HCT116 (cell line): ENCODE measurements around the gene TAS2R46. TPM values are rescaled to one million over a fixed set of nuclear protein-coding genes. Genes with fewer than 3 reads are reported as not detected.
"Not testable (repeated sequence)": the region's sequence is repeated elsewhere in the genome, so short reads cannot be mapped to it uniquely, and the experiment has no call there.

ENCODE experiments used
- ATAC-seq: fragments of 200-7000 bp; cut with Tn5 transposase; 2 replicates; pipeline ENCODE4 v1.9.1; 2020; ENCODE audit warnings: mild to moderate bottlenecking, moderate library complexity
- BruUV-seq: library from RNA; stranded (reverse); fragments of 400-500 nt; replicated peaks from 2 replicates; lab custom pipeline; 2021; lab: Mats Ljungman, UMichigan
- CTCF ChIA-PET: fragments of 300-600 bp; sonication (Branson Sonifier 250); formaldehyde crosslinking; loops from one replicate; lab custom pipeline; 2021; ENCODE audit warnings: antibody characterized with exemption; lab: Charles Lee
- POLR2A ChIA-PET: fragments of 300-600, 350-600 bp; sonication (Branson Sonifier 250); formaldehyde crosslinking; loops from one replicate; lab custom pipeline; 2021; ENCODE audit warnings: antibody characterized with exemption; lab: Charles Lee
- RAD21 ChIA-PET, 2 experiments: fragments of 300-600 bp; sonication (Branson Sonifier 250); formaldehyde crosslinking; loops; one replicate each; lab custom pipeline; 2023; ENCODE audit warnings: low total read pairs in 2 of 2; ENCODE audit not compliant: uncharacterized antibody in 2 of 2, unreplicated experiment in 2 of 2, low non-redundant PET in 1 of 2; lab: Charles Lee
- DNase-seq: peaks from one replicate; pipeline ENCODE4 v3.0.0-alpha.2; 2010; ENCODE audit warnings: low read depth, low spot score
- H2AFZ ChIP-seq: fragments of 200-600 bp; shearing (Covaris generic), sonication (generic); 2 replicates; pipeline ENCODE4 v1.6.1; 2017; ENCODE audit warnings: low read depth, mixed run types, mixed read lengths, antibody characterized with exemption, low read length; ENCODE audit not compliant: poor library complexity, severe bottlenecking
- H3K27ac ChIP-seq: 2 replicates; pipeline ENCODE4 v1.5.1; 2012; ENCODE audit warnings: low read depth, low read length
- H3K27me3 ChIP-seq: fragments of 200-600 bp; sonication (generic); 2 replicates; pipeline ENCODE4 v1.6.1; 2016; ENCODE audit warnings: mixed run types, low read length, mixed read lengths; ENCODE audit not compliant: insufficient read depth
- H3K36me3 ChIP-seq, 2 experiments: fragments of 200-500 bp in 1 of 2; fragments of 200-600 bp in 1 of 2; sonication (Bioruptor generic) in 1 of 2; sonication (generic) in 1 of 2; 2 replicates each; pipeline versions ENCODE4 v1.5.1 to v1.6.1; 2014 to 2016; ENCODE audit warnings: low read length in 2 of 2, inconsistent platforms in 1 of 2, mixed read lengths in 1 of 2, mixed run types in 1 of 2; ENCODE audit not compliant: insufficient read depth in 2 of 2, control insufficient read depth in 1 of 2
- H3K4me1 ChIP-seq, 2 experiments: fragments of 200-600 bp in 1 of 2; sonication (generic) in 1 of 2; 2 replicates each; pipeline versions ENCODE4 v1.5.1 to v1.6.1; 2012 to 2017; ENCODE audit warnings: low read length in 2 of 2, inconsistent platforms in 1 of 2, mild to moderate bottlenecking in 1 of 2, mixed read lengths in 1 of 2, mixed run types in 1 of 2, moderate library complexity in 1 of 2; ENCODE audit not compliant: insufficient read depth in 2 of 2, control insufficient read depth in 1 of 2
- H3K4me2 ChIP-seq: fragments of 200-600 bp; sonication (generic); 2 replicates; pipeline ENCODE4 v1.6.1; 2017; ENCODE audit warnings: mixed run types, low read length, mixed read lengths
- H3K4me3 ChIP-seq, 2 experiments: fragments of 200-600 bp in 1 of 2; sonication (generic) in 1 of 2; replicated peaks in 1 of 2; 2 replicates each; pipeline ENCODE4 v1.5.1; 2011 to 2016; ENCODE audit warnings: low read length in 2 of 2, control low read depth in 1 of 2, low read depth in 1 of 2, mild to moderate bottlenecking in 1 of 2, mixed read lengths in 1 of 2, mixed run types in 1 of 2
- H3K79me2 ChIP-seq: fragments of 200-600 bp; sonication (generic); 2 replicates; pipeline ENCODE4 v1.6.1; 2017; ENCODE audit warnings: mild to moderate bottlenecking, mixed run types, low read length, moderate library complexity, mixed read lengths; ENCODE audit not compliant: insufficient read depth
- H3K9ac ChIP-seq: fragments of 200-600 bp; sonication (generic); 2 replicates; pipeline ENCODE4 v1.6.1; 2016; ENCODE audit warnings: low read length, mixed read lengths
- H3K9me2 ChIP-seq: fragments of 200-600 bp; sonication (generic), shearing (Covaris generic); 2 replicates; pipeline ENCODE4 v1.6.1; 2017; ENCODE audit warnings: mixed run types, mild to moderate bottlenecking, moderate library complexity; ENCODE audit not compliant: insufficient read depth
- H3K9me3 ChIP-seq, 2 experiments: fragments of 200-500 bp in 1 of 2; fragments of 200-600 bp in 1 of 2; sonication (Bioruptor generic) in 1 of 2; sonication (generic) in 1 of 2; 2 replicates each; pipeline ENCODE4 v1.6.1; 2014 to 2017; ENCODE audit warnings: low read length in 2 of 2, mixed read lengths in 2 of 2, inconsistent platforms in 1 of 2, low read depth in 1 of 2, mild to moderate bottlenecking in 1 of 2, mixed run types in 1 of 2, moderate library complexity in 1 of 2; ENCODE audit not compliant: control insufficient read depth in 1 of 2, insufficient read depth in 1 of 2
- H4K20me1 ChIP-seq: fragments of 200-600 bp; sonication (generic), shearing (Covaris generic); 2 replicates; pipeline ENCODE4 v1.6.1; 2017; ENCODE audit warnings: mixed run types, mild to moderate bottlenecking, moderate library complexity; ENCODE audit not compliant: insufficient read depth
- ATF3 ChIP-seq: IDR thresholded peaks from 2 replicates; pipeline ENCODE4 v1.6.1; 2012
- CEBPB ChIP-seq: IDR thresholded peaks from 2 replicates; pipeline ENCODE4 v1.6.1; 2012; ENCODE audit warnings: low read depth
- CTCF ChIP-seq, 3 experiments: fragments of 200-600 bp in 1 of 3; sonication (generic) in 1 of 3; IDR thresholded peaks in 2 of 3; conservative IDR thresholded peaks in 1 of 3; 2 replicates each; pipeline ENCODE4 v1.5.1; 2012 to 2017; ENCODE audit warnings: low read depth in 2 of 3, low read length in 2 of 3, antibody characterized with exemption in 1 of 3, borderline replicate concordance in 1 of 3, control low read depth in 1 of 3, mild to moderate bottlenecking in 1 of 3, mixed read lengths in 1 of 3, mixed run types in 1 of 3, moderate library complexity in 1 of 3; ENCODE audit not compliant: insufficient read depth in 1 of 3
- EGR1 ChIP-seq: IDR thresholded peaks from 2 replicates; pipeline ENCODE4 v1.6.1; 2012; ENCODE audit warnings: low read depth
- ELF1 ChIP-seq: IDR thresholded peaks from 2 replicates; pipeline ENCODE4 v1.6.1; 2012; ENCODE audit warnings: low read depth, borderline replicate concordance
- EZH2 ChIP-seq: fragments of 200-600 bp; sonication (generic); IDR thresholded peaks from 2 replicates; pipeline ENCODE4 v1.6.1; 2017; ENCODE audit warnings: antibody characterized with exemption, mixed run types
- FOSL1 ChIP-seq: IDR thresholded peaks from 2 replicates; pipeline ENCODE4 v1.6.1; 2012; ENCODE audit warnings: low read depth
- JUND ChIP-seq: IDR thresholded peaks from 2 replicates; pipeline ENCODE4 v1.6.1; 2012
- MAX ChIP-seq: IDR thresholded peaks from 2 replicates; pipeline ENCODE4 v1.6.1; 2012
- POLR2A ChIP-seq: IDR thresholded peaks from 2 replicates; pipeline ENCODE4 v1.7.0; 2011; ENCODE audit warnings: borderline replicate concordance; ENCODE audit not compliant: insufficient read depth, insufficient read length; ENCODE audit errors: extremely low read depth
- POLR2AphosphoS5 ChIP-seq: IDR thresholded peaks from 2 replicates; pipeline ENCODE4 v1.6.1; 2011; ENCODE audit warnings: mild to moderate bottlenecking, low read depth, low read length, moderate library complexity
- RAD21 ChIP-seq: IDR thresholded peaks from 2 replicates; pipeline ENCODE4 v1.6.1; 2012; ENCODE audit warnings: low read depth, mild to moderate bottlenecking
- SRF ChIP-seq: IDR thresholded peaks from 2 replicates; pipeline ENCODE4 v1.6.1; 2012; ENCODE audit warnings: low read depth
- TCF7L2 ChIP-seq: IDR thresholded peaks from 2 replicates; pipeline ENCODE4 v1.7.0; 2011; ENCODE audit warnings: borderline replicate concordance, inconsistent platforms; ENCODE audit not compliant: insufficient read depth, insufficient read length; ENCODE audit errors: extremely low read depth
- ZFX ChIP-seq: fragments of 450-650 bp; IDR thresholded peaks from 2 replicates; pipeline ENCODE4 v1.6.1; 2017
- ZNF274 ChIP-seq: fragments of 200-500 bp; sonication (Bioruptor generic); IDR thresholded peaks from 2 replicates; pipeline ENCODE4 v1.6.1; 2014; ENCODE audit warnings: mild to moderate bottlenecking, low read depth, low read length, inconsistent platforms
- intact Hi-C: fragments of 100-400 bp; cut with micrococcal nuclease; formaldehyde crosslinking; loops from 2 replicates; pipeline ENCODE4 v1.10.0; 2022
- total RNA-seq: library from RNA; stranded (reverse); gene quantifications from one replicate; pipeline ENCODE4 v1.2.1, GENCODE V29; 2021; ENCODE audit not compliant: unreplicated experiment

TAS2R46 gene
- total RNA-seq, 1 experiment from 2014 or later: 0.42 TPM

GRCh38 chr12:11040162-11040561 lies 21.9 kb downstream of the TAS2R46 start (continued):
- TF ChIP-seq ATF3 (no peak), MAX (no peak), EGR1 (no peak), POLR2A (no peak), TCF7L2 (no peak), CEBPB (no peak), CTCF (IDR thresholded peaks at IDR 0.05 in 2 of 3, conservative IDR thresholded peaks at IDR 0.05 in 1 of 3; ENCODE audit: borderline replicate concordance in 1 of 3, insufficient read depth in 1 of 3, low read depth in 2 of 3, low read length in 2 of 3) (no peak), ZFX (no peak)

- DNase-seq: no peak
- TF ChIP-seq EGR1 (no peak), SRF (no peak), FOSL1 (no peak), EZH2 (no peak), MAX (no peak), POLR2AphosphoS5 (no peak), CTCF (IDR thresholded peaks at IDR 0.05 in 2 of 3, conservative IDR thresholded peaks at IDR 0.05 in 1 of 3; ENCODE audit: borderline replicate concordance in 1 of 3, insufficient read depth in 1 of 3, low read depth in 2 of 3, low read length in 2 of 3) (no peak), ELF1 (no peak), ZNF274 (no peak), JUND (no peak), ATF3 (no peak), RAD21 (no peak), POLR2A (no peak)
- TF ChIP-seq, all 23 proteins: peak for 0
- intact Hi-C loops: no loop called here
Measured at GRCh38 chr12:11039171-11039570, 22.9 kb downstream of the TAS2R46 start.

GRCh38 chr12:11033959-11034358 lies 28.1 kb downstream of the TAS2R46 start:
- DNase-seq, H3K4me1 ChIP-seq, H4K20me1 ChIP-seq, H3K79me2 ChIP-seq, intact Hi-C loops, H3K4me3 ChIP-seq, H3K27me3 ChIP-seq, RAD21 ChIA-PET, H3K4me2 ChIP-seq, ATAC-seq, H2AFZ ChIP-seq, POLR2A ChIA-PET, CTCF ChIA-PET, H3K36me3 ChIP-seq, H3K9ac ChIP-seq, BruUV-seq, H3K9me3 ChIP-seq, H3K27ac ChIP-seq, H3K9me2 ChIP-seq: not testable (repeated sequence)

More at GRCh38 chr12:11039171-11039570, 22.9 kb downstream of the TAS2R46 start:
- Histone ChIP-seq H3K27me3 (no peaks in the 10 kb centered on the region), H2AFZ (no peak overlapping the region), H3K27ac (no peak overlapping the region), H3K9me3 (no peaks in the 10 kb centered on the region), H4K20me1 (no peaks in the 10 kb centered on the region), H3K9ac (no peak overlapping the region), H3K4me3 (no peak overlapping the region), H3K79me2 (peaks cover 19% of the 10 kb centered on the region), H3K36me3 (no peaks in the 10 kb centered on the region), H3K4me1 (no peaks in the 10 kb centered on the region), H3K9me2 (no peaks in the 10 kb centered on the region), H3K4me2 (no peak overlapping the region)
- ChIA-PET POLR2A (no interaction called here), CTCF (no interaction called here), RAD21 (no interaction called here)
- no TSS peak for BruUV-seq
- ATAC-seq: no peak
